Epithelial cell of proximal tubule (primary cell): ENCODE results near the gene FCGBP. TPM values are rescaled to one million over a fixed set of nuclear protein-coding genes. Genes with fewer than 3 reads are reported as not detected.
"Not testable (repeated sequence)": the region's sequence is repeated elsewhere in the genome, so short reads cannot be mapped to it uniquely, and the experiment has no call there.

Source experiments
- DNase-seq: peaks from one replicate; pipeline ENCODE4 v3.0.0-alpha.2; 2011; ENCODE audit warnings: low read depth
- H3K4me3 ChIP-seq: 2 replicates; pipeline ENCODE4 v1.5.1; 2011; ENCODE audit warnings: low read depth, mild to moderate bottlenecking, low read length
- total RNA-seq: library from RNA; depleted of rRNA; stranded (reverse); fragments of >200 nt; gene quantifications from 2 replicates; pipeline ENCODE4 v1.2.3, GENCODE V29; 2015
- TF ChIP-seq, protein P1 (sequence below): conservative IDR thresholded peaks from 2 replicates; pipeline ENCODE4 v1.5.1; 2012; ENCODE audit warnings: low read depth, mild to moderate bottlenecking, low read length

FCGBP gene
- total RNA-seq, 1 donor from 2014 or later, result 0.17 TPM

DNA sequence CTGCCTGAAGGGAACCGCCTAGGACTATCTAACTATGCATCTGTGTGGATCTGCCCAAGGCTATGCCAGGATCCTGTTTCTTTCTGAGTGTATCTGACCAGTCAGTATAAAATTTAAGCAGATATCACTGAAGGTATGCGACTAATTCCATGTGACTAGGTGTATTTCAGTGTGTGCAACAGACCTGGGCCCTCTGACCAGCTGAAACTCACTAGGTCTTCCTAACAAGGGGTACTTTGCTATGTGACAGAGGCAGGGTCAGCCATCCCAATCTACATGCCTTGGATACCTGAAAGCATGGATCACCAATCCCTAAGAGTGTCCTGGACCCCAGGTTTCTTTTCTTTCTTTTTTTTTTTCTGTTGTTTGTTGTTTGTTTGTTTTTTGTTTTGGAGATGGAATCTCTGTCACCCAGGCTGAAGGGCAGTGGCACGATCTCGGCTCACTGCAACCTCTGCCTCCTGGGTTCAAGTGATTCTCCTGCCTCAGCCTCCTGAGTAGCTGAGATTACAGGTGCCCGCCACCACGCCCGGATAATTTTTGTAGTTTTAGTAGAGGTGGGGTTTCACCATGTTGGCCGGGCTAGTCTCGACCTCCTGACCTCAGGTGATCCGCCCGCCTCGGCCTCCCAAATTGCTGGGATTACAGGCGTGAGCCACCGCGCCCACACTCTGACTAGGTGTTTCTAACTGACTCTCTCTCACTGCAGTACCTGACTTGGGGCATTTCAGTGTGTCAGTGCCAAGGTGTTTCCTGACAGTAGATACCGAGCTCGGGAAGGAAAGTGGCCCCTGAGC lies 43.5 kb downstream of the FCGBP start:
- H3K4me3 ChIP-seq, result no peak overlapping the region
- TF ChIP-seq, protein P1, sequence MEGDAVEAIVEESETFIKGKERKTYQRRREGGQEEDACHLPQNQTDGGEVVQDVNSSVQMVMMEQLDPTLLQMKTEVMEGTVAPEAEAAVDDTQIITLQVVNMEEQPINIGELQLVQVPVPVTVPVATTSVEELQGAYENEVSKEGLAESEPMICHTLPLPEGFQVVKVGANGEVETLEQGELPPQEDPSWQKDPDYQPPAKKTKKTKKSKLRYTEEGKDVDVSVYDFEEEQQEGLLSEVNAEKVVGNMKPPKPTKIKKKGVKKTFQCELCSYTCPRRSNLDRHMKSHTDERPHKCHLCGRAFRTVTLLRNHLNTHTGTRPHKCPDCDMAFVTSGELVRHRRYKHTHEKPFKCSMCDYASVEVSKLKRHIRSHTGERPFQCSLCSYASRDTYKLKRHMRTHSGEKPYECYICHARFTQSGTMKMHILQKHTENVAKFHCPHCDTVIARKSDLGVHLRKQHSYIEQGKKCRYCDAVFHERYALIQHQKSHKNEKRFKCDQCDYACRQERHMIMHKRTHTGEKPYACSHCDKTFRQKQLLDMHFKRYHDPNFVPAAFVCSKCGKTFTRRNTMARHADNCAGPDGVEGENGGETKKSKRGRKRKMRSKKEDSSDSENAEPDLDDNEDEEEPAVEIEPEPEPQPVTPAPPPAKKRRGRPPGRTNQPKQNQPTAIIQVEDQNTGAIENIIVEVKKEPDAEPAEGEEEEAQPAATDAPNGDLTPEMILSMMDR, result no peak
- no peak for DNase-seq

DNA sequence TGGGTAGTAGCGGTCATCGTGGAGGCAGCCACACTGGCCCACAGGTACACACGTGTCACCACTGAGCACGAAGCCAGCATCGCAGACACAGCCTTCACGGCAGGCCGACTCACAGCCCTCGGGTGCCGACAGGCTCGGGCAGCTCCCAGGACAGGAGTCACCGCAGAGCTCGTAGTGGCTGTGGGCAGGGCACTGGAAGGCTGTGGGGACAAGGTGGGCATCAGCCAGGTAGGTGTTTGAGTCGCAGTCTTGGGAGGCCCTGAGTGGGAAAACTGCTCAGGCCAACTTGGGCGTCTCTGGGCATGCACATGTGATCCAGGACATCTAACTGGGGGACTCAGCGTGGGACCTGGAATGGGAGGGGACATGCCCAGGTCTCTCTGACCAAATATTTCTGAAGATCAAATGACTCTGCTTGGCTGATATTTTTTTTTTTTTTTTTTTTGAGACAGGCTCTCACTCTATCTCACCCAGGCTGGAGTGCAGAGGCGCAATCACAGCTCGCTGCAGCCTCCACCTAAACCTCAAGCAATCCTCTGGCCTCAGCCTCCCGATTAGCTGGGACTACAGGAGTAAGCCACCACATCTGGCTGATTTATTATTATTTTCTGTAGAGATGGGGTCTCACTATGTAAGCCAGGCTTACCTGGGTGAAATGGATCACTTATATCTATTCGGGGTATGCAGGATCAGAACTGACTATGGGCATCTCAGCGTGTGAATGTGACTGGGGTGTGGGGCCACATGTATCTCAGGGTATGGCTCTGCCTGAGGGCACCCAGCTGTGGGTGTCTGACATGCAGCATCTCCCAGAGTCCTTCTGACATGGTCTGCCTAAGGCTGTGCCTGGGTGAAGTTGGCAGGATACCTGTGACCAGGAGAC lies 44.3 kb downstream of the FCGBP start:
- H3K4me3 ChIP-seq, DNase-seq: not testable (repeated sequence)

DNA sequence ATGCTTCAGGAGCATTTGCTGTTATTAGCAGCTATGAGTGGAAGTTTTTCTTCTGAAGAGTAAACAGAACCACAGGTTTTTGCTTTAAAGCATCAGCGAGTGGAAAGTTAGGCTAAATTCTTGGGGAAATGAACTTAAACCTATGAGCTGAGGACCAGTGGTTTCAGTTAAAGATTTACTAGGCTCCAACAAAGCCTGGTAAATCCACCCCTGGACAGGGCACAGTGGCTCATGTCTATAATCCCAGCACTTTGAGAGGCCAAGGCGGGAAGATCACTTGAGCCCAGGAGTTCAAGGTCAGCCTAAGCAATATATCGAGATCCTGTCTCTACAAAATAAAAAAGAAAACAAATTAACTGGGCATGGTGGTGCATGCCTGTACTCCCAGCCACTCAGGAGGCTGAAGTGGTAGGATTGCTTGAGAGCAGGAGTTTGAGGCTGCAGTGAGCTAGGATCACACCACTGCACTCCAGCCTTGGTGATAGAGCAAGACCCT lies 46.9 kb downstream of the FCGBP start:
- DNase-seq, H3K4me3 ChIP-seq: not testable (repeated sequence)

DNA sequence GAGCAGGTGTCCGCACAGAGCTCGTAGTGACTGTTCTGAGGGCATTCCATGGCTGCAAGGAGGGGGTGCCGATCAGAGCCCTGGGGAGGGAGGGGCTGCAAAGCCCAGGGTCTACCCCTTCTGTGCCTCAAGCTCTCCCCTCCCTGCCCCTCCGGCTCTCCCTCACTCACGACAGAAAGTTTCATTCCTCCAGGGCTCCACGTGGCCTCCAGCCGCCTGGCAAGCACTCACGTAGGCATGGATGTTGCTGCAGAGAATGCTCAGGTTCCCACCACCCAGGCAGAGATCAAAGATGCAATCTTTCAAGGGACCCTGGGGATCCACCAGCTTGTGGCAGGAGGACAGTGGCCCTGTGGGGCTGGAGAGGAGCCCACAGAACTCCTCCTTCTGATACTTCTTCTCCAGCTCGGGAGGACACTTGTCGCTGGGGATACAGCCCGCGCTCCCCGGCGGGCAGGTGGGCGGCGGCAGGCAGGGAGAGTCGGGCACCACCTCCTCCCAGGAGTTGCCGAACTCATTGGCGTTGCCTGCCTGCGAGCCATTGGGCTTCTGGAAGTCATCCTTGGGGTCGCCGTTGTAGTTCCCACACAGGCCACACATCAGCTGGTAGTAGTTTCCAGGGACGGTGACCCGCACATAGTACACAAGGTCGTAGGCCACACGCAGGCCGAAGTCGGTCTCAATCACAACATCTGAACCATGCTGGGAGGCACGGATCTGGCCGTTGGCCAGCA lies 48.4 kb downstream of the FCGBP start:
- DNase-seq, H3K4me3 ChIP-seq: not testable (repeated sequence)

DNA sequence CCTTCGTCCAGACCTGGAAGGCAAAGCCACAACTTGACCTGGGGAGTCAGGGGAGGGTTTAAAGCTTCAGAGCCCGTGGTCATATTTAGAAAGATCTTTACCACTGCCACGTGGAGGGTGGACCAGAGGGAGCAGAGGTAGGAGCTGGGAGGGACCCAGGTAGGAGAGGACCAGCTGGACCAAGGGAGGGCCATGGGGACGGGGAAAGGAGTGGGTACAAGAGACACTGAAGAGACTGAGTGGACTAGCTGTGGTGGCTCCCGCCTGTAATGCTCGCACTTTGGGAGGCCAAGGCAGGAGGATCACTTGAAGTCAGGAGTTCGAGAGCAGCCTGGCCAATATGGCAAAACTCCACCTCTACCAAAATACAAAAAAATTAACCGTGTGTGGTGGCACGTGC lies 49.7 kb downstream of the FCGBP start:
- not testable (repeated sequence) for DNase-seq, H3K4me3 ChIP-seq

Other genes with a start within 250 kb of the FCGBP start
- not detected in 2 replicates for gene LGALS14, start 230.2 kb downstream of the FCGBP start, total RNA-seq
- not detected in 2 replicates for gene CLC, start 196.6 kb downstream of the FCGBP start, total RNA-seq
- not detected in 2 replicates for gene LEUTX, start 155.8 kb downstream of the FCGBP start, total RNA-seq
- 5.7 and 15.5 TPM in 2 replicates for gene DYRK1B, start 100.5 kb downstream of the FCGBP start, total RNA-seq
- gene FBL, start 88.3 kb downstream of the FCGBP start, total RNA-seq, result 187 and 237 TPM in 2 replicates
- gene PSMC4, start 36.5 kb upstream of the FCGBP start, total RNA-seq, result 126 and 199 TPM in 2 replicates
- gene ZNF546, start 62.4 kb upstream of the FCGBP start, total RNA-seq, result 0.17 and 0.87 TPM in 2 replicates
- 5.6 and 21.4 TPM in 2 replicates for gene ZNF780B, start 121.6 kb upstream of the FCGBP start, total RNA-seq
- gene ZNF780A, start 156.3 kb upstream of the FCGBP start, total RNA-seq, result 6.9 and 12.5 TPM in 2 replicates